ENCODE data around the gene VAV3.

DNA sequence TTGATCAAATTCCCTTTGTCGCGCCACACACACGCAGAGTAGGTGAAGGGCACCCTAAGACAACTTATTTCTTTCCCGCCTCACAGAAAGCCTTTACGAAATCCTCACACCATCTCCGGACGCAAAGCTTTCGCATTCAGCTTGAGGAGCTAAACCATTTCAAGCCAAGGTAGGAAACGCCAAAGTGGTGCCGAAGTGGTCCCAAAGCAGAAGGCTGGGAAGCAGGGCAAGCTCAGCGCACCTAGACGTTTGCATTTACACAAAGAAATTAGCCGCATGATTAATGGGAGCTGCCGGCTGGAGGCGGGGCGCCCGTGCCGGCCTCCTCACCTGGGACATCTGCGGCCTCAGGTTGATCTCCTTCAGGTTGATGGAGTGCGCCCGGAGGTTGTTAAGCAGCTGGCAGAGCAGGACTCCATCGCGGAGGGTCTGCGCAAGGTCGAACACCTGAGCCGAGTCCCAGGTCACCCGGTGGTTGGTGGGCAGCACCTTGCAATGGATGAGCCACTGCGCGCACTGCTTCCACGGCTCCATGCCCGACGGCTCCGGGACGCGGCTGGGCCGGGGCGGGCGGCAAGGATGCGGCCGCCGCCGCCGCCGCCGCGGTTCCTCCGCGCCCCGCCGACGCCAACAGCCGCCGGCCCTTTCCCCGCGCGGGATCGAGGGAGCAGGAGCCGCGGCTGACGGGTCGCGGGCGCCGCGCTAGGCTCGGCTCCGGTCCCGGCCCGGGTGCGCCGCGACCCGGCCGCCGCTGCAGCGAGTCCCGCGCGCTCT, 457 bp downstream of the VAV3 start:
- TF ChIP-seq, protein P1, sequence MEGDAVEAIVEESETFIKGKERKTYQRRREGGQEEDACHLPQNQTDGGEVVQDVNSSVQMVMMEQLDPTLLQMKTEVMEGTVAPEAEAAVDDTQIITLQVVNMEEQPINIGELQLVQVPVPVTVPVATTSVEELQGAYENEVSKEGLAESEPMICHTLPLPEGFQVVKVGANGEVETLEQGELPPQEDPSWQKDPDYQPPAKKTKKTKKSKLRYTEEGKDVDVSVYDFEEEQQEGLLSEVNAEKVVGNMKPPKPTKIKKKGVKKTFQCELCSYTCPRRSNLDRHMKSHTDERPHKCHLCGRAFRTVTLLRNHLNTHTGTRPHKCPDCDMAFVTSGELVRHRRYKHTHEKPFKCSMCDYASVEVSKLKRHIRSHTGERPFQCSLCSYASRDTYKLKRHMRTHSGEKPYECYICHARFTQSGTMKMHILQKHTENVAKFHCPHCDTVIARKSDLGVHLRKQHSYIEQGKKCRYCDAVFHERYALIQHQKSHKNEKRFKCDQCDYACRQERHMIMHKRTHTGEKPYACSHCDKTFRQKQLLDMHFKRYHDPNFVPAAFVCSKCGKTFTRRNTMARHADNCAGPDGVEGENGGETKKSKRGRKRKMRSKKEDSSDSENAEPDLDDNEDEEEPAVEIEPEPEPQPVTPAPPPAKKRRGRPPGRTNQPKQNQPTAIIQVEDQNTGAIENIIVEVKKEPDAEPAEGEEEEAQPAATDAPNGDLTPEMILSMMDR (IDR thresholded peaks at IDR 0.05 in 4 of 5, conservative IDR thresholded peaks at IDR 0.05 in 1 of 5), result no peak
- no peak for TF ChIP-seq POLR2A (IDR thresholded peaks at IDR 0.05)

Measured in gastrocnemius medialis (tissue), 4 donors.